HG02852 (cell line): ENCODE results near the gene TMEM223.
"Not testable (repeated sequence)": the region's sequence is repeated elsewhere in the genome, so short reads cannot be mapped to it uniquely, and the experiment has no call there.

Experiments used
- ATAC-seq: cut with Tn5 transposase; IDR thresholded peaks from one replicate; pipeline ENCODE4 v1.9.1; 2021; ENCODE audit warnings: mild to moderate bottlenecking, moderate library complexity; ENCODE audit not compliant: unreplicated experiment

TMEM223 gene

GRCh38 chr11:62801071-62801470, 9.3 kb upstream of the TMEM223 start:
- ATAC-seq, result no peak

DNA sequence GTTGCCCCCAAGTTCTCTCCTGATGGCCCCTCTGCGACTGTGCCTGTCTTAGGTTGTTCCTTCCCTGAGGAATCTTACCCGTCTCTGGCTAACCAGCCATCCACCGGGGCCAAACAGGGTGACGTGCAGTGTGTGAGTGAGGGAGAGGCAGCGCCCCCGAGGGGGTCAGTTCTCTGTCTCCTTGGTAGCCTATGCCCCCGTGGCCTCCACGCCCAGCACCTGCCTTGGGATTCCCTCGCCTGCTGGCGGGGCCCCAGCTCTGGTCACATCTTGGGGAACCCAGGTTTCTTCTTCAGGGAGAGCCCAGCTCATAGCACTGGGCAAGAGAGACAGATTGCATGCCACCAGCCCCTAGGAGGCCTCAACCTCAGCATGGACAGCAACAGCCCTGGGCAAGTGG, 7.7 kb upstream of the TMEM223 start:
- ATAC-seq, result no peak

GRCh38 chr11:62796281-62796680, 4.5 kb upstream of the TMEM223 start:
- ATAC-seq, result no peak

DNA sequence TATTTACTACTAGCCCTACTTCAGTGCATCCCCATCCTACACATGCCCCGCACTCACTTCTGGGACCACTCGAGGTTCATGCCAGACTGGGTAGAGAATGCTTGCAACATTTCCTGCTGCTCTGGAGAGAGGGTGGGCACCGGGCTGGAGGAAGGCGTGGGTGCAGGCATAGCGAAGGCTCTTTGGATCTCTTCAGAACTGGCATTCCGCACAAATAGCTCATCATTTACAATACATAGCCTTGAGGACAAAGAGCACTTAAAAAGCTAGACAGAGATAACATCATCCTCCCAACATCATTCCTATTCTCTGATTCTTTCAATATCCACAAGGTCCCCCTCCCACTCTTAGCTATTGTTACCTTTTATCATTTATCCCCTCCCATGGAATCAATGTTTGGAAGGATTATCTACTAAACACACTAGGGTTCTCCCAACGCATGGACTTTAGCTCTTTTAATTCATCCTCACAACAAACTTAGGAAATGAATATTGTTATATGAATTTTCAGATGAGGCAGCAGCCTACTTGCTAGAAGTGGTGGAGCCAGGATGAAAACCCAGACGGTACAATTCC, 2.5 kb upstream of the TMEM223 start:
- ATAC-seq, result no peak

GRCh38 chr11:62792202-62792575, 383 bp upstream of the TMEM223 start:
- no peak for ATAC-seq

DNA sequence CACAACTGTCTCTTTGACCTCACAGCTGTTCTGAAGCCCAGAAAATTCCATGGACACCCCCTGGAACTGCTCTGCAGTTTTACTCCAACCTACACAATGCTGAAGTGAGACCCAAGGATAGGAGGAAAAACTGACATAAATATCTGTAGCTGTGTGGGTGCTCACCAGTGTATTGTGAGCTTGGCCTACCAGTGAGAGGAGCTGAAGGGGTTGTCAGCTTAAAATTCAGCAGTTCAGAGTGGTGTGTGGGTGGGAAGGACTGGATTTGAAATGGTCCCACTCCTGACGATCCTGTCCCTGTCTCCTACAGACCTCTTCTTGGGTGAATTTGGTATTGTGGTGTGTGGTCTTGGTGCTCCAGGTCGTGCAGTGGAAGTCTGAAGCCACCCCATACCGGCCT, 2.2 kb downstream of the TMEM223 start:
- no peak for ATAC-seq

- no peak for ATAC-seq
These were observed 2.8 kb downstream of the TMEM223 start for GRCh38 chr11:62788991-62789390.

GRCh38 chr11:62787005-62787759, 4.6 kb downstream of the TMEM223 start, which contains the start of gene TMEM179B:
TMEM179B (plus strand) TSS chr11:62787402; CDS start chr11:62787432, 30 bp downstream.
- peak; percentile 69 for ATAC-seq

DNA sequence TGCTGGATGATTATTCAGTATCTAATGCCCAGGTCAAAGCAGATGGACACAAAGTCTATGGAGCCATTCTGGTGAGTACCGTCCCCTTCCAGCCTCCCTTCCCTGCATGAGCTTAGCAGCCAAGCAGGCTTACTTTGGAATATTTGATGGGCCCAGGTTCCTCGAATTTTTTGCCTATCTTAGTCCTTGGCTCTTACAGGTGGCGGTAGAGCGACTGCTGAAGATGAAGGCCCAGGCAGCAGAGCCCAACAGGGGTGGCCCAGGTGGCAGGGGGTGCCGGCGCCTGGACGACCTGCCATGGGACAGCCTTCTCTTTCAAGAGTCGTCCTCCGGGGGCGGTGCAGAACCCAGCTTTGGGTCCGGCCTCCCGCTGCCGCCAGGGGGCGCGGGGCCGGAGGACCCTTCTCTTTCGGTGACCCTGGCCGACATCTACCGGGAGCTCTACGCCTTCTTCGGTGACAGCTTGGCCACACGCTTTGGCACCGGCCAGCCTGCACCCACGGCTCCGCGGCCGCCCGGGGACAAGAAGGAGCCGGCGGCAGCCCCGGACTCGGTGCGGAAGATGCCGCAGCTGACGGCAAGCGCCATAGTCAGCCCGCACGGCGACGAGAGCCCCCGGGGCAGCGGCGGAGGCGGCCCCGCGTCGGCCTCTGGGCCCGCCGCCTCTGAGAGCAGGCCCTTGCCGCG, 5.3 kb downstream of the TMEM223 start:
- ATAC-seq, result peak; percentile 69

DNA sequence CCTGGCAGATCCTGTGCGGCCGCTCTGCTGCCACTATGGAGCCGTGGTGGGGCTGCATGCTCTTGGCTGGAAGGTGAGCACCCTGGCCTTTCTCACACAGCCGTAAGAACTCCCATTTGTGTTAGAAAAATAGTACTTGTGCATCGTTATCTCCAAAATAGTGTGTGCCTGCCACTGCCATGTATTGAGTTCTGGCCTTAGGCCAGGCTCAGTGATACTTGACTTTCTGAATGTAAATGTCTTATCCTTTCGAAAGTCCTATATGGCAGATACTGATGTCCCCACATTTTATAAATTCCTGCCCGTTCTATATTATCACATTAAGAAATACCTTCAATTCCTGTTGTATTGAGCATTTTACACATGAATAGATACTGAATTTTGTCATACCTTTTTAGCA, 9.1 kb downstream of the TMEM223 start:
- no peak for ATAC-seq

DNA sequence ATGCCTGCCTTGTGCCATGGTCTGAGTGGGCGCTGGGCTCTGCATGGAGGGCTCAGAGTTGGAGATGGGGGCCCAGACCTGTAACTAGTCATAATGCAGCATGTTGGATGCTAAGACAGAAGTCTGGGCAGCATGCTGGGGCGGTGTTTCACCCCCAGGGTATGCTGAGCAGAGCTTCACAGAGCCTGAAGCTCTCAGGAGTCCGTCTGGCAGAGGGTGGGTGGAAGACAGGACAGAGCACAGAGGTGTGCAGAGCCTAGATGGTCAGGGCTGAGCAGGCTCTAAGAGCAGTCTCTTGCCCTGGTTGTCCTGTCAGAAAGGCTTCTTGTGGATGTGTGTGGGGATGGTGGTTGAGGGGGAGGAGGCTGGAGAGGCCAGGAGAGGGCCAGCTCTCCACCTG, 13.4 kb downstream of the TMEM223 start:
- no peak for ATAC-seq

DNA sequence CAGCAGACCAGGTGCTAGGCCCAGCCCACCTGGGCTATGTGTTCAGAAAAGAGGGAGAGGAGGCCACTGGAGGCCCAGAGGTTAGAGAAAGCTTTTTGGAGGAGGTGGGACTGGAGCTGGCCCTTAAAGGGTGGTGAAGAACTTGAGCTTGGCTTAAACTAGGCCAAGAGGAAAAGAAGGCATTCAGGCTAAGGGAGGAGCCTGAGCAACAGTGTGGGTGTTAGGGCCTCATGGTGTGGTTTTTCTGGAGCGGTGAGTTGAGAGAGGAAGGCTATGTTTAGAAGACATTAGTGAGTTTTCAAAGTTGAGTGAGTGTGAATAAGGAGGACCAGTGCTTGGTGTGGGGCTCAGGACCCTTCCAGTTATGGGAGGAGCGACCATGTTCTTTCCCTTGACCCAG, 14.4 kb downstream of the TMEM223 start:
- ATAC-seq, result no peak

GRCh38 chr11:62775646-62776045, 16.2 kb downstream of the TMEM223 start:
- no peak for ATAC-seq

DNA sequence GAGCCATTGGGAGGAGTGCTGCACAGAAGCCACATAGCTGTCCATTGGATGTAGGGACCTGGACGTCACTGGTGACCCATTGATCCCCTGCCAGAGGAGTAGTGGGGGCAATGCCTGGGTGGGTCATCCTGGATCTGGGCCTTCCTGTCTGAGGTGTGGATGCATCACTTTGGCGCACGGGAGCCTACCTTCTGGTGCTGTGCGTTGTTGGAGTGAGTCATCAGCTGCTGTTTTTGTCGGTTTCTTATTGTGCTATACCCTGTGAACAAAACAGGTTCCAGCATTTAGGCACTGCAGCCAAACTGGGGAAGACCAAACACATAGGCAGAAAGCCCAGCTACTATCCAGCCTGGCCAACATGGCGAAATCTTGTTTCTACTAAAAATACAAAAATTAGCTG, 17.4 kb downstream of the TMEM223 start:
- ATAC-seq, result no peak

DNA sequence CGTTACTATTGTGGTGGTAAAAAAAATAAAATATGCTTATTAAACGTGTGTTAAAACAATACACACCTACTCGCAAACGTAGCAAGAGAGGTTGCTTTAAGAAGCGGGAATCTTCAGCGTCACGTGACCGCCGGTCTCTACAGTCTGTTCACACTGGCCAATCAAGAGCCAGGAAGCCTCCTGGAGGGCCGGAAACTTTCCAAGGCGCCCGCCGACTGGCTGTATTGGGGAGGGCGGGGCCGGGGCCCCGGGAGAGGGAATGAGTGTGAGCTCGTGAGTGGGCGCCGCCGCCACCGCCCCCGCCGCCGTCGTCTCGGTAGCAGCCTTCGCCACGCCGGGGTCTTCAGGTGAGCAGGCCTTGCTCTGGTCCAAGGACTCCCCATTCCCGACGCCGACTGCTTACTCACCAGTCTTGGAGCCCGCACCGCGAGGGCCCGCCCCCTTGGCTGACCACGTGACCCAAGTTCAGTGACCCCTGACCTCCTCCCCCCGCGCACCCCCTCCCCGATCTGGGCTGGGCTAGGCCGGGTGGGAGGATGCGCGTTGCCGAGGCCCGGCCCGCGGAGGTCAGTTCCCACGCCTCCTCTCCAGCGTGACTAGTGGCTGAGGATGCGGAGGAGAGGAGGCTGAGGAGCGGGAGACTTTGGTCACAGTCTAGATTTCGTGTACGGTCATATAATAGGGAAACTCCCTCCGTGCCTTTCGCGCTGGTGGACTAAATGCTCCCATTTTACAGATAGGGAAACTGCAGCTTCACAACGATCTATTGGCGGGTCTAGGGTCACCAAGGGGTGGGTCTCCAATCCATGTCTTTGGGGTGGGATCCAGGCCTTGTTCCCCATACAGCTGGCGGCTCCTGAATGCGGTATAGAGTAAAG, 20.4 kb downstream of the TMEM223 start, which contains the start of gene TAF6L:
TSS of gene TAF6L (plus strand) at position 253 of the 878 bp plus-strand sequence. CDS start 4,388 bp downstream, outside the sequence.
- ATAC-seq, result peak; percentile 81

GRCh38 chr11:62770778-62771143, 21.0 kb downstream of the TMEM223 start:
- no peak for ATAC-seq

DNA sequence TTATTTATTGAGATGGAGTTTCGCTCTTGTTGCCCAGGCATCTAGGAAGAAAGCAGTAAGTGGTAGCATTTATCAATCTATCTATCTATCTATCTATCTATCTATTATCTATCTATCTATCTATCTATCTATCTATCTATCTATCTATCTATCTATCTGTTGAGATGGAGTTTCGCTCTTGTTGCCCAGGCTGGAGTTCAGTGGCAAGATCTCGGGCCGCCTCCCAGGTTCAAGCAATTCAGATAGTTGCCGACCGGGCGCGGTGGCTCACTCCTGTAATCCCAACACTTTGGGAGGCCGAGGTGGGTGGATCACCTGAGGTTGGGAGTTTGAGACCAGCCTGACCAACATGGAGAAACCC, 31.0 kb downstream of the TMEM223 start:
- not testable (repeated sequence) for ATAC-seq

GRCh38 chr11:62757846-62758788, 33.7 kb downstream of the TMEM223 start:
- ATAC-seq, result no peak

DNA sequence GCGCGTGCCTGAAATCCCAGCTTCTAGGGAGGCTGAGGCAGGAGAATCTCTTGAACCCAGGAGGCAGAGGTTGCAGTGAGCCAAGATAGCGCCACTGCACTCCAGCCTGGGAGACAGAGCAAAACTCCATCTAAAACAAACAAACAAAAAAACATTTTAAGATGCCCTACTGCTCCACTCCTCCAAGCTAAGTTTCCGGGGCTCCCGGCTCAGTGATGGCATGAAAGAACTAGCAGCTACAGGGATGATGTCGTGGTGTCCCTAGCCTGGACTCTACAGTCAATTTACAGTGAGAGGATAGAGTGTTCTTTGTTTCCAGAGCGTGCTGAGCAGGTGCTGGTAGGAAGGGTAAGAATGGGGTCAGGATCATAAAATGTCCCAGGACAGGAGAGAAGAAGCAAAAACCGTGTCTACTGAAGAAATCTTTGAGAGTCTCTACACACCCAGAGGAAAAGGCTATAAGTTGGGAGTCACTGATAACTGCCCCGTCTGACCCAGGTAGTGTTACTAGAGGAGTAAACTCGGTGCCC, 36.7 kb downstream of the TMEM223 start:
- no peak for ATAC-seq
